ENCODE data around the gene FAM50B. TPM values are rescaled to one million over a fixed set of nuclear protein-coding genes. Genes with fewer than 3 reads are reported as not detected.
"Not testable (repeated sequence)": the region's sequence is repeated elsewhere in the genome, so short reads cannot be mapped to it uniquely, and the experiment has no call there.

The FAM50B gene
- total and polyA plus RNA-seq, 3 experiments from 2014 or later: 7.3 to 10.3 (median 7.5) TPM

GRCh38 chr6:3859878-3860552 lies 10.8 kb downstream of the FAM50B start:
- Histone ChIP-seq H3K36me3 (ENCODE audit: insufficient read depth, low read length) (no peaks in the 10 kb centered on the region), H3K4me3 (ENCODE audit: low read length) (no peak overlapping the region), H3K27ac (ENCODE audit: low read depth, low read length) (no peak overlapping the region), H3K4me1 (ENCODE audit: insufficient read depth, low read length) (no peaks in the 10 kb centered on the region), H3K27me3 (ENCODE audit: insufficient read depth, low read length, poor library complexity, severe bottlenecking) (no peaks in the 10 kb centered on the region), H3K9me3 (ENCODE audit: low read length) (no peaks in the 10 kb centered on the region)
- peaks cover 0 to 13% (median 0%) of the 10 kb centered on the region in 3 donors for H3K36me3 Mint-ChIP-seq
- no peak overlapping the region for H3K4me3 Mint-ChIP-seq
- POLR2A ChIA-PET: no interaction called here
- no peaks in the 10 kb centered on the region for H3K4me1 Mint-ChIP-seq
- CTCF ChIA-PET: interaction anchor here (1.0 to 2.3 kb wide), 2 partner anchors 11 to 127 kb away, joined by 4 to 12 read pairs; partner anchors contain the start of gene FAM50B
- no peak for DNase-seq
- peaks cover 8 to 21% of the 10 kb centered on the region in 2 donors for H3K27me3 Mint-ChIP-seq
- H3K9me3 Mint-ChIP-seq: peaks cover 9 to 15% (median 15%) of the 10 kb centered on the region in 5 donors
- H3K27ac Mint-ChIP-seq: no peak overlapping the region

- H3K27ac ChIP-seq (ENCODE audit: low read depth, low read length): no peak overlapping the region
- no peak overlapping the region for H3K27ac Mint-ChIP-seq
- H3K27me3 Mint-ChIP-seq: peaks cover 8 to 31% of the 10 kb centered on the region in 2 donors
- H3K4me1 Mint-ChIP-seq: no peaks in the 10 kb centered on the region
- H3K9me3 ChIP-seq (ENCODE audit: low read length): no peaks in the 10 kb centered on the region
- H3K4me1 ChIP-seq (ENCODE audit: insufficient read depth, low read length): no peaks in the 10 kb centered on the region
- peaks cover 10 to 19% (median 15%) of the 10 kb centered on the region in 5 donors for H3K9me3 Mint-ChIP-seq
- no peak for DNase-seq
- peaks cover 6% of the 10 kb centered on the region for H3K27me3 ChIP-seq (ENCODE audit: insufficient read depth, low read length, poor library complexity, severe bottlenecking)
- H3K36me3 ChIP-seq (ENCODE audit: insufficient read depth, low read length): no peaks in the 10 kb centered on the region
- peaks cover 0 to 13% (median 0%) of the 10 kb centered on the region in 3 donors for H3K36me3 Mint-ChIP-seq
- CTCF ChIA-PET: interaction anchor here (2.3 to 2.5 kb wide), 2 partner anchors 12 to 117 kb away, joined by 7 to 12 read pairs; partner anchors contain the start of gene FAM50B
- no peak overlapping the region for H3K4me3 Mint-ChIP-seq
- H3K4me3 ChIP-seq (ENCODE audit: low read length): no peak overlapping the region
- POLR2A ChIA-PET: no interaction called here
These were observed 12.3 kb downstream of the FAM50B start for GRCh38 chr6:3861424-3861823.

DNA sequence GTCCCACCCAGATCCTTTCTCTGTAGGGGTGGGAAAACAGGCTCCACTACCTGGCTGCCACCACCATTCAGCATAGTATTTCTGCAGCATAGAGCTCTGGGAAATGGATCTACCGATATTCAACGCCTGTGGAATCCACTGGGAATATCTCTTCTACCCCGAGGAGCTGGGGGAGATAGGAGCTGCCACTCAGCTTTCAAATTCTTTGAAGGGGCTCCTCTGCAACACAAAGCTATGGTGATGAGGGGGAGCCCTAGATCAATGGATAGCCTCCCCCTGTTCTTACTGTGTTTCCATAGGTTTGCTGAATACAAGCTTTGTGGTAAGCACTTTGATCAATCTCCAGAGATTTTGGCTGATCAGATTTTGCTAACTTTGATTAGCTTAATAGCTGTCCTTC lies 12.9 kb downstream of the FAM50B start:
- no peak overlapping the region for H3K27ac Mint-ChIP-seq
- no peak overlapping the region for H3K4me3 ChIP-seq (ENCODE audit: low read length)
- H3K4me1 ChIP-seq (ENCODE audit: insufficient read depth, low read length): no peaks in the 10 kb centered on the region
- H3K9me3 ChIP-seq (ENCODE audit: low read length): no peaks in the 10 kb centered on the region
- H3K27me3 Mint-ChIP-seq: peaks cover 8 to 36% of the 10 kb centered on the region in 2 donors
- no peak overlapping the region for H3K27ac ChIP-seq (ENCODE audit: low read depth, low read length)
- H3K4me1 Mint-ChIP-seq: no peaks in the 10 kb centered on the region
- no peak for DNase-seq
- CTCF ChIA-PET: interaction anchor here (0.6 to 2.5 kb wide), 3 partner anchors 13 to 116 kb away, joined by 3 to 12 read pairs (median 7); partner anchors contain the start of gene FAM50B
- no peak overlapping the region for H3K4me3 Mint-ChIP-seq
- H3K36me3 Mint-ChIP-seq: peaks cover 0 to 13% (median 0%) of the 10 kb centered on the region in 3 donors
- H3K27me3 ChIP-seq (ENCODE audit: insufficient read depth, low read length, poor library complexity, severe bottlenecking): peaks cover 6% of the 10 kb centered on the region
- peaks cover 10 to 19% (median 15%) of the 10 kb centered on the region in 5 donors for H3K9me3 Mint-ChIP-seq
- POLR2A ChIA-PET: no interaction called here
- no peaks in the 10 kb centered on the region for H3K36me3 ChIP-seq (ENCODE audit: insufficient read depth, low read length)

DNA sequence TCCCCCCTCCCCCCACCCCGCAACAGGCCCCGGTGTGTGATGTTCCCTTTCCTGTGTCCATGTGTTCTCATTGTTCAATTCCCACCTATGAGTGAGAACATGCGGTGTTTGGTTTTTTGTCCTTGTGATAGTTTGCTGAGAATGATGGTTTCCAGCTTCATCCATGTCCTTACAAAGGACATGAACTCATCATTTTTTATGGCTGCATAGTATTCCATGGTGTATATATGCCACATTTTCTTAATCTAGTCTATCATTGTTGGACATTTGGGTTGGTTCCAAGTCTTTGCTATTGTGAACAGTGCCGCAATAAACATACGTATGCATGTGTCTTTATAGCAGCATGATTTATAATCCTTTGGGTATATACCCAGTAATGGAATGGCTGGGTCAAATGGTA lies 14.1 kb downstream of the FAM50B start:
- H3K4me1 Mint-ChIP-seq; H3K27ac Mint-ChIP-seq; H3K27me3 ChIP-seq (ENCODE audit: insufficient read depth, low read length, poor library complexity, severe bottlenecking); H3K4me1 ChIP-seq (ENCODE audit: insufficient read depth, low read length); POLR2A ChIA-PET; DNase-seq; H3K9me3 ChIP-seq (ENCODE audit: low read length); CTCF ChIA-PET; H3K4me3 Mint-ChIP-seq; H3K36me3 ChIP-seq (ENCODE audit: insufficient read depth, low read length); H3K27ac ChIP-seq (ENCODE audit: low read depth, low read length); H3K4me3 ChIP-seq (ENCODE audit: low read length): not testable (repeated sequence)
- Mint-ChIP-seq H3K9me3 (peaks cover 10 to 19% (median 15%) of the 10 kb centered on the region in 5 donors), H3K27me3 (peaks cover 7 to 42% of the 10 kb centered on the region in 2 donors), H3K36me3 (peaks cover 0 to 13% (median 0%) of the 10 kb centered on the region in 3 donors)

DNA sequence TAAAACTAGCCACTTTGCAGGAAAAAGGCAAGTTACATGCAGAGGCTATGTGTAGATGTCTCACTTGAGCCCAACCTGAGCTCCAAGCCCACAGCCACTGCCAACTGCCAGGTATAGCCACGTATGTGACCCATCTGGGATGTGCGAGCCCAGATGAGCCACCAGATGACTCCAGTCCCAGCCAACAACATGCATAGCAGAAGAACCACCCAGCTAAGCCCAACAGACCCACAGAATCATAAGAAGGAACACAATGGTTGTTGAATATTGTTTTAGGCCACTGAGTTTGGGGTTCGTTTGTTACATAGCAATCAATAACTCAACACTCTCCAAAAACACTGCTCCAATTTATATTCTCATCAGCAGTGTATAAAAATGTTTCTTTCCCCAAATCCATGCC lies 16.3 kb downstream of the FAM50B start:
- H3K4me1 Mint-ChIP-seq: peaks cover 8 to 27% (median 17%) of the 10 kb centered on the region in 3 donors
- Histone ChIP-seq H3K4me3 (ENCODE audit: low read length) (no peak overlapping the region), H3K4me1 (ENCODE audit: insufficient read depth, low read length) (no peaks in the 10 kb centered on the region), H3K27me3 (ENCODE audit: insufficient read depth, low read length, poor library complexity, severe bottlenecking) (peaks cover 6% of the 10 kb centered on the region), H3K9me3 (ENCODE audit: low read length) (no peaks in the 10 kb centered on the region), H3K36me3 (ENCODE audit: insufficient read depth, low read length) (no peaks in the 10 kb centered on the region), H3K27ac (ENCODE audit: low read depth, low read length) (no peak overlapping the region)
- DNase-seq: no peak
- ChIA-PET POLR2A (no interaction called here), CTCF (interaction anchor here (1.6 kb wide), 1 partner anchor 16 kb away, joined by 5 read pairs; the partner anchor contains the start of gene FAM50B)
- peaks cover 3 to 14% (median 4%) of the 10 kb centered on the region in 5 donors for H3K9me3 Mint-ChIP-seq
- peaks cover 7 to 53% of the 10 kb centered on the region in 2 donors for H3K27me3 Mint-ChIP-seq
- peaks cover 0 to 8% (median 0%) of the 10 kb centered on the region in 3 donors for H3K36me3 Mint-ChIP-seq
- H3K27ac Mint-ChIP-seq: no peak overlapping the region
- H3K4me3 Mint-ChIP-seq: no peak overlapping the region

GRCh38 chr6:3867641-3868502 lies 18.7 kb downstream of the FAM50B start:
- POLR2A ChIA-PET: no interaction called here
- DNase-seq: no peak
- no peak overlapping the region for H3K4me3 Mint-ChIP-seq

DNA sequence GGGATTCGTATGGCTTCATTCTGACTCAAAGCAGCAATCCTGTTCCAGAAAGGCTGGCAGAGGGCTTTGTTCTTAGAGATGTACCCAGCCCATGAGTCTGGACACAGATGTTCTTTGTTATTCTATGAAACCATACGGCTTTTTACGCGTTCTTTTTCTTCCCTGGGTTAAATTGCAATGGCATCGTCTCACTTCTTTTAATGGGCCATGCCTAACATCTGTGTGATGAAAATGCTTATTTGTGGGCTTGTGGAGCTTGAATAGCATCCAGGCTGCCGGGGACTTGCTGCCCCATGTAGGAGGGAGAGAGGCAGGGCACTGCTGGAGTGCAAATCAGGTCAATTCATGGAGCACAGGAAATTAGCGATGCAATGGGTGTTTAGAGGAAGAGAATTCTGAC lies 19.4 kb downstream of the FAM50B start:
- Mint-ChIP-seq H3K27me3 (peaks cover 0 to 60% of the 10 kb centered on the region in 2 donors), H3K36me3 (no peaks in the 10 kb centered on the region), H3K4me3 (peak overlapping the region in 2 of 7 donors; percentile 12 to 24), H3K4me1 (peaks cover 8 to 27% (median 17%) of the 10 kb centered on the region in 3 donors), H3K27ac (no peak overlapping the region), H3K9me3 (peaks cover 0 to 4% (median 0%) of the 10 kb centered on the region in 5 donors)
- POLR2A ChIA-PET: no interaction called here
- H3K9me3 ChIP-seq (ENCODE audit: low read length): no peaks in the 10 kb centered on the region
- peaks cover 6% of the 10 kb centered on the region for H3K27me3 ChIP-seq (ENCODE audit: insufficient read depth, low read length, poor library complexity, severe bottlenecking)
- H3K4me1 ChIP-seq (ENCODE audit: insufficient read depth, low read length): no peaks in the 10 kb centered on the region
- H3K36me3 ChIP-seq (ENCODE audit: insufficient read depth, low read length): no peaks in the 10 kb centered on the region
- CTCF ChIA-PET: interaction anchor here (2.4 kb wide), 1 partner anchor 19 kb away, joined by 7 read pairs; the partner anchor contains the start of gene FAM50B
- H3K4me3 ChIP-seq (ENCODE audit: low read length): no peak overlapping the region
- H3K27ac ChIP-seq (ENCODE audit: low read depth, low read length): no peak overlapping the region
- no peak for DNase-seq

More at GRCh38 chr6:3867641-3868502, 18.7 kb downstream of the FAM50B start:
- Histone ChIP-seq H3K4me3 (ENCODE audit: low read length) (no peak overlapping the region), H3K27ac (ENCODE audit: low read depth, low read length) (no peak overlapping the region), H3K27me3 (ENCODE audit: insufficient read depth, low read length, poor library complexity, severe bottlenecking) (peaks cover 6% of the 10 kb centered on the region), H3K4me1 (ENCODE audit: insufficient read depth, low read length) (no peaks in the 10 kb centered on the region), H3K36me3 (ENCODE audit: insufficient read depth, low read length) (no peaks in the 10 kb centered on the region), H3K9me3 (ENCODE audit: low read length) (no peaks in the 10 kb centered on the region)
- peaks cover 8 to 27% (median 17%) of the 10 kb centered on the region in 3 donors for H3K4me1 Mint-ChIP-seq
- CTCF ChIA-PET: interaction anchor here (2.4 kb wide), 1 partner anchor 19 kb away, joined by 7 read pairs; the partner anchor contains the start of gene FAM50B
- peaks cover 0 to 4% (median 0%) of the 10 kb centered on the region in 5 donors for H3K9me3 Mint-ChIP-seq
- H3K36me3 Mint-ChIP-seq: no peaks in the 10 kb centered on the region
- peaks cover 0 to 54% of the 10 kb centered on the region in 2 donors for H3K27me3 Mint-ChIP-seq
- H3K27ac Mint-ChIP-seq: peak overlapping the region in 1 of 8 donors; percentile 86

Measured in CD8-positive, alpha-beta memory T cell (primary cell).